HG03095 (cell line): ENCODE measurements around the gene PTPN7.
"Not testable (repeated sequence)": the region's sequence is repeated elsewhere in the genome, so short reads cannot be mapped to it uniquely, and the experiment has no call there.

Experiments
- ATAC-seq: cut with Tn5 transposase; IDR thresholded peaks from one replicate; pipeline ENCODE4 v1.9.1; 2021; ENCODE audit warnings: moderate library complexity; ENCODE audit not compliant: unreplicated experiment

The PTPN7 gene

GRCh38 chr1:202154148-202154765 is 6.1 kb downstream of the PTPN7 start:
- ATAC-seq, result no peak

- ATAC-seq, result no peak
Measured at GRCh38 chr1:202153284-202153683, 7.1 kb downstream of the PTPN7 start.

- ATAC-seq, result no peak
Measured at GRCh38 chr1:202152399-202152798, 8.0 kb downstream of the PTPN7 start.

- ATAC-seq, result no peak
Measured at GRCh38 chr1:202151045-202151444, 9.4 kb downstream of the PTPN7 start.

- ATAC-seq, result no peak
Measured at GRCh38 chr1:202150602-202151001, 9.8 kb downstream of the PTPN7 start.

- no peak for ATAC-seq
Measured at GRCh38 chr1:202150187-202150586, 10.2 kb downstream of the PTPN7 start.

- no peak for ATAC-seq
Measured at GRCh38 chr1:202149566-202149965, 10.8 kb downstream of the PTPN7 start.

- ATAC-seq, result no peak
Measured at GRCh38 chr1:202148391-202148790, 12.0 kb downstream of the PTPN7 start.

GRCh38 chr1:202146993-202147392 is 13.4 kb downstream of the PTPN7 start:
- no peak for ATAC-seq

GRCh38 chr1:202146279-202146678 is 14.1 kb downstream of the PTPN7 start:
- no peak for ATAC-seq

GRCh38 chr1:202145744-202146140 is 14.7 kb downstream of the PTPN7 start:
- ATAC-seq, result not testable (repeated sequence)

- ATAC-seq, result no peak
Measured at GRCh38 chr1:202145068-202145743, 15.2 kb downstream of the PTPN7 start.

GRCh38 chr1:202144402-202145067 is 15.9 kb downstream of the PTPN7 start, which contains the start of gene ARL8A:
TSS of gene ARL8A (minus strand) at chr1:202144737. CDS start at chr1:202144572, 165 bp downstream.
- peak; percentile 69 for ATAC-seq

- ATAC-seq, result peak; percentile 41
Measured at GRCh38 chr1:202143768-202144401, 16.5 kb downstream of the PTPN7 start.

- peak; percentile 24 for ATAC-seq
Measured at GRCh38 chr1:202143011-202143767, 17.2 kb downstream of the PTPN7 start.

- not testable (repeated sequence) for ATAC-seq
Measured at GRCh38 chr1:202141468-202141867, 18.9 kb downstream of the PTPN7 start.

GRCh38 chr1:202140833-202141232 is 19.6 kb downstream of the PTPN7 start:
- no peak for ATAC-seq

- no peak for ATAC-seq
Measured at GRCh38 chr1:202135221-202135721, 25.1 kb downstream of the PTPN7 start.

GRCh38 chr1:202134645-202135172 is 25.7 kb downstream of the PTPN7 start:
- no peak for ATAC-seq

GRCh38 chr1:202133989-202134388 is 26.4 kb downstream of the PTPN7 start:
- ATAC-seq, result no peak
